Omental fat pad (tissue), 4 donors: ENCODE results near the gene TGFB2. TPM values are rescaled to one million over a fixed set of nuclear protein-coding genes. Genes with fewer than 3 reads are reported as not detected.
"Not testable (repeated sequence)": the region's sequence is repeated elsewhere in the genome, so short reads cannot be mapped to it uniquely, and the experiment has no call there.

Experiments
- ATAC-seq: fragments of 150-250 bp; one replicate; pipeline ENCODE4 v1.9.1; 2016; ENCODE audit warnings: mild to moderate bottlenecking, moderate library complexity; ENCODE audit not compliant: low FRiP score
- DNase-seq: peaks from one replicate; pipeline ENCODE4 v3.0.0-alpha.2; 2019; ENCODE audit warnings: low spot score
- CTCF ChIP-seq, 3 donors: fragments of 450-650 bp; IDR thresholded peaks; one replicate each; pipeline ENCODE4 v1.5.1; 2016 to 2017; ENCODE audit warnings: antibody characterized with exemption in 3 of 3, mild to moderate bottlenecking in 3 of 3, moderate library complexity in 2 of 3
- total RNA-seq, 4 donors: library from RNA; depleted of rRNA; stranded (reverse); fragments of >200 nt; gene quantifications; one replicate each; pipeline ENCODE4 v1.1.0, GENCODE V29; 2016

Gene TGFB2
- total RNA-seq, 4 donors from 2014 or later = 3.1 to 9.1 (median 4.1) TPM

DNA sequence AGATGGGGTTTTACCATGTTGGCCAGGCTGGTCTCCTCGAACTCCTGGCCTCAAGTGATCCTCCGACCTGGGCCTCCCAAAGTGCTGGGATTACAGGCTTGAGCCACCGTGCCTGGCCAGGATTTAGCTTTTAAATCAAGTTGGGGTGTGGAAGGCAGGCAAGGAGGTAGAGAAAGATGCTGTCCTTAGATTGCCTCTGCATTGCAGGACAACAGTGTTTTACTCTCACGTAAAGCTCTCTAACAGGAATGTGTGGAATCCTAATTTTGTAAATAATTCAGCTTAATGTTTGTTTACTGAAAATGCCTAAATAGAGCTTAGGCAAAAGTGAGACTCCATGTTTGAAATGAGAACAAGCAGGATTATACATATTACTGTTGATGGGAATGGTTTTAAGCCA is 29.5 kb upstream of the TGFB2 start:
- no peak for TF ChIP-seq CTCF (IDR thresholded peaks at IDR 0.05)
- DNase-seq (no peak), ATAC-seq (no peak)

DNA sequence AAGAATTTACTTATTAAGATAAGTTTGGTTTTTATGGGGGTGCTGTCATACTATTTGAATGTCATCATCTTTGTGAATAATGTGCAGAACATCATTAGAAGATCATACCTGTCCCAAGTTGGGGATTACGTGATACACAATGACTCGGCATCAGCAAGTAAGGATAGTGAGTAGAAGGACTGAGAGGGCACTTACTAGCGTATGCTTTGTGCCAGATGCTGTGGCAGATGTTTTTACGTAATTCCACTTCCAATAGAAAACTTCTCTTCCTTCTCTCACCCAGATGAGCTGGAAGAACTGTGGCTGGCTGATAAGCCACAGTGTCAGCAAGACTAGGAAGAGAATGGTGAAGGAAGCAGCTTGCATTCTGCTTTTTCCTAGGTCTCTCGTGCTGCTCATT is 28.1 kb upstream of the TGFB2 start:
- no peak for TF ChIP-seq CTCF (IDR thresholded peaks at IDR 0.05)
- no peak for DNase-seq
- no peak for ATAC-seq

- ATAC-seq, DNase-seq: not testable (repeated sequence)
These were observed 25.0 kb upstream of the TGFB2 start for GRCh38 chr1:218320182-218320581.

GRCh38 chr1:218322762-218323161 is 22.4 kb upstream of the TGFB2 start:
- TF ChIP-seq CTCF (IDR thresholded peaks at IDR 0.05) = no peak
- ATAC-seq = no peak
- no peak for DNase-seq

GRCh38 chr1:218323568-218324225 is 21.4 kb upstream of the TGFB2 start:
- ATAC-seq (no peak), DNase-seq (no peak)
- TF ChIP-seq CTCF (IDR thresholded peaks at IDR 0.05) = no peak

DNA sequence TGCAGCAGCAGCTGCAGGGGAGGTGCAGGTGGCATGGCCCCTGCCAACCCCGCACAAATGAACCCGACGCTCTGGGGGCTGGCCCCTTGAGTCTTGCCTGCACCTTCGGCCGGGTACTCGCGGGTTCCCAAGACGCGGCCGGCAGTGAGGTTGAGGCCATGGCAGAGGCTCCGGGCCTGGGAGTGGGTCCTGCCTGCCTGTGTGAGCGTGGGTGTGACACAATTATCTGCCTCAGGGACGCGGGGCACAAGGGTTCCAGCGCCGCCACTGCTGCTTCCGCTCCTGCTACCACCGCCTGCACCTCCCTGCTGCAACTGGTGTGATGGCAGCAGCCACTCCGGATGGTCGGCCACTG is 20.9 kb upstream of the TGFB2 start:
- no peak for TF ChIP-seq CTCF (IDR thresholded peaks at IDR 0.05)
- ATAC-seq = no peak
- no peak for DNase-seq

DNA sequence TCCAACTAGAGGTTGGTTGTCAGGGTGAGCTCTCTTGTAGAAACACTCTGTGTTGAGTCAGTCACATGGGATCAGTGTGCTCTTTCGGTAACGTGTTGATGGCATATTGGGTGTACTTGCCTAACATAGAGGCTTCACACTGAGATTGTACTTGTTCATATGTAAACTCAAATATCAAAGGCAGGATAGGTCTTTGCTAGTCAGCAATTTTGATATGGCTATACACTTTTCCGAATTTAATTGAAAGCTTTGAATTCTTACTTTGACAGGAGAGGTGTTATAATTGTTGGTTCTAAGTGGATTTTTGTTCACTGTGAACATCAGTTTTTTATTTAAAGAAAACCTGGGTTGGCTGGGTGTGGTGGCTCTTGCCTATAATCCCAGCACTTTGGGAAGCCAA is 16.4 kb upstream of the TGFB2 start:
- no peak for ATAC-seq
- no peak for TF ChIP-seq CTCF (IDR thresholded peaks at IDR 0.05)
- DNase-seq = no peak
